WI38 (cell line): ENCODE results near the gene KCNJ4.

ENCODE experiments used
- H3K4me3 ChIP-seq: 2 replicates; pipeline ENCODE4 v1.5.1; 2011; ENCODE audit warnings: low read depth, mild to moderate bottlenecking, control low read depth, low read length
- TF ChIP-seq, protein P1 (sequence below): IDR thresholded peaks from 2 replicates; pipeline ENCODE4 v1.5.1; 2012; ENCODE audit warnings: low read depth, mild to moderate bottlenecking, control low read depth, low read length

Gene KCNJ4

DNA sequence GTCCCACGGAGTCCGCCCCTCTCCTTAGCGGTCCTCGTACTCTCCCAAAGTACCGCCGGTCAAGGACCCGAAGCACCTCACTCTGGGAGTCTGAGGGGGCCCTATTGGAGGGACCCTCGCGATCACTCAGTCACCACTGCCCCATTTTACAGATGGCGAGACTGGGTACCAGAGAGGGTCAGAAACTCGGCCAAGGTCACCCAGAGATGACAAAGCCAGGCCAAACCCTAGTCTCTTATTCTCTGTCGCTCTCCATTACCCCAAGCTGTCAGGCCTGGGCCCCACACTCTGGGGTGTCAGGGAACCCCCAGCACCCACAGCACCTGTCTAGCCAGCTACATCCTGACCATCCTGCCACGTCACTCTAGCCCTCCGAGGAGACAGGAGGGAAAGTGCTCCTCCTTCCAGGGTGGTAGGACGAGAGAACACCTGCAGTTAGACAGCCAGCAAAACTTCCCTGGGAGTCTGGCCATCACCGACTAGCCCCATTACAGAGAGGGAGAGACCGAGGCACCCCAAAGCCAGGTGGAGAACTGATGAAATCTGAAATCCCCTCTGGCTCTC, 1.4 kb upstream of the KCNJ4 start:
- TF ChIP-seq, protein P1, sequence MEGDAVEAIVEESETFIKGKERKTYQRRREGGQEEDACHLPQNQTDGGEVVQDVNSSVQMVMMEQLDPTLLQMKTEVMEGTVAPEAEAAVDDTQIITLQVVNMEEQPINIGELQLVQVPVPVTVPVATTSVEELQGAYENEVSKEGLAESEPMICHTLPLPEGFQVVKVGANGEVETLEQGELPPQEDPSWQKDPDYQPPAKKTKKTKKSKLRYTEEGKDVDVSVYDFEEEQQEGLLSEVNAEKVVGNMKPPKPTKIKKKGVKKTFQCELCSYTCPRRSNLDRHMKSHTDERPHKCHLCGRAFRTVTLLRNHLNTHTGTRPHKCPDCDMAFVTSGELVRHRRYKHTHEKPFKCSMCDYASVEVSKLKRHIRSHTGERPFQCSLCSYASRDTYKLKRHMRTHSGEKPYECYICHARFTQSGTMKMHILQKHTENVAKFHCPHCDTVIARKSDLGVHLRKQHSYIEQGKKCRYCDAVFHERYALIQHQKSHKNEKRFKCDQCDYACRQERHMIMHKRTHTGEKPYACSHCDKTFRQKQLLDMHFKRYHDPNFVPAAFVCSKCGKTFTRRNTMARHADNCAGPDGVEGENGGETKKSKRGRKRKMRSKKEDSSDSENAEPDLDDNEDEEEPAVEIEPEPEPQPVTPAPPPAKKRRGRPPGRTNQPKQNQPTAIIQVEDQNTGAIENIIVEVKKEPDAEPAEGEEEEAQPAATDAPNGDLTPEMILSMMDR, result no peak
- H3K4me3 ChIP-seq, result no peak overlapping the region

DNA sequence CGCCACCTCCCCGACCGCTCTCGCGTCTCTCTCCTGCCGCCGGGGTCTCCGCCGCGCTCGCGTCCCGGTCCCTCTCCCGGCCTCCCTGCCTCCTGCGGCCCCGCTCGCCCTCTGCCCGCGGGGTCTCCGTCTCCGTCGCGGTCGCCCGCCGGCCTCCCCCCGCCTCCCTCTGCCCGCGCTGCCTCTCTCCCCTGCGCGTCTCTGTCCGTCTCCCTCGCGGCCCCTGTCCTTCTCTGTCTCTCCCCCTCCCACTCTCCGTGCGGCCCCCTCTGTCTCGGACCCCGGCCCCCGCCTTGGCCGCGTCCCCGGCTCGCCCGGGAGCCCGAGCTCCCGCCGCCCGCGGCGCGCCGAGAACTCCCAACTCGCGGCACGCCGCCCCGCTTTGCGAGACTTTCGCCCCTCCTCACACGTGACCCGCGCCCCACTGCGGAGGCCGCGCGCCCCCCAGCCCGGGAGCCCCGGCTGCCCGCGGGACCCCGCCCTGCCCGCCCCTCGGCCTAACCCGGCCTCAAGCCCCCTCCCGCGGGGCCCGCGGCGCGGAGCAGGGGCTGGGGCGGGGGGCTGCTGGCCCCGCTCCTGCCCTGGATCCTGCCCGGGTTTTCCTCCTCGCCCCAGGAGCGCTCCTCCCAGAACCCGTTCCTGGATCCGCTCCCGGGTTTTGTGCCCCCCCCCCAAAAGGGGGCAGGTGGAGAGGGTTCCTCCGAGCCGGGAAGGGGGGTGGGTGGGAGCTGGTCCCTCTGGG, 702 bp upstream of the KCNJ4 start:
- TF ChIP-seq, protein P1, result no peak
- no peak overlapping the region; the same call in 1 of the 2 replicates for H3K4me3 ChIP-seq

DNA sequence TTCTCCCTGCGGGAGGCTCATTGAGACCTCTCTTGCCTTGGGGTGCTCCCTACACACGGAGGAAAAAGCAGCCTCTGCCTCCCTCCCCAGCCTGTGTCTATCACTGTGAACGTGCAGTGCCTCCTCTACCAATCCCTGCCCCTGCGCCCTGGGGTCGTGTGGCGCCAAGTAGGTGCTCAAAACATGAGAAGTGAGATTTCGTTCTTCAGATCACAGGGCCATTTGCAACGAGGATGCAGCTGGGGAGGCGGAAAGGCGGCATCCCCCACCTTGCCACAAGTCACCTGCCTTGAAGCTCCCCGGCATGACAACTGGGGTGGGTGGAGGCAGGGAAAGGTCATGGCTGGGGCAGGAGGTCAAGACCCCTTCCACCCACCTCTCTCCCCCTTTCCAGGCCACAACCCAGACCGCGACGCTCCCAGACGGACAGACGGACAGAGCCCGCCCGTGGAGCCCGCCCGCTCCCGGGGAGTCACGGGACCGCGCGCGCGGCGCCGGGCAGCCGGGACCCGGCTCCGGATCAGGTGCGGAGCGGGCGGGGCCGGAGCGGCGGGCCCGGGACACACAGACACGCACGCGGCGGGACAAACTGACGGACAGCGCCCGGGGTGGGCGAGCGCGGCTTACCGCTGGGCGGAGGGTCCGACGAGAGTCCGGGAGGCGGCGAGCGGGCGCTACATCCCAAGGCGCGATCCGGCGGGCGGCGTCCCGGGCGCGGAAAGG, 485 bp downstream of the KCNJ4 start:
- H3K4me3 ChIP-seq, result no peak overlapping the region
- TF ChIP-seq, protein P1, result no peak

DNA sequence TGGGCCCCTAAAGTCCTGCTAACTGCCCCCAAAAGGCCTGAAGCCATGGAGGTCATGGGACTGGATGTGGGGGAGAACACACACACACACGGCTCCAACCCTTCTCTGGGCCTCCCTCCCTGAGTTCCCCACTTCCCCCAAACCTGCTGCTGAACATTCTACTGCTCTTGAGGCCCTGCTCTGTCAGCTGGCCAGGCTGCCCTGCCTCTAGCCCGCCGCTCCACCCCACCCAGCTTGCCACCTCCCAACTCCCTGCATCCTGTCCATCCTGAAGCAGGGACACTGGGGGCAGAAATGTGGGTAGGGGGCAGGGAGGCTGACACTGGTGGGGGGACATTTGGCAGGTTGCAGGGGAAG, 1.0 kb downstream of the KCNJ4 start:
- TF ChIP-seq, protein P1, result no peak
- no peak overlapping the region for H3K4me3 ChIP-seq

DNA sequence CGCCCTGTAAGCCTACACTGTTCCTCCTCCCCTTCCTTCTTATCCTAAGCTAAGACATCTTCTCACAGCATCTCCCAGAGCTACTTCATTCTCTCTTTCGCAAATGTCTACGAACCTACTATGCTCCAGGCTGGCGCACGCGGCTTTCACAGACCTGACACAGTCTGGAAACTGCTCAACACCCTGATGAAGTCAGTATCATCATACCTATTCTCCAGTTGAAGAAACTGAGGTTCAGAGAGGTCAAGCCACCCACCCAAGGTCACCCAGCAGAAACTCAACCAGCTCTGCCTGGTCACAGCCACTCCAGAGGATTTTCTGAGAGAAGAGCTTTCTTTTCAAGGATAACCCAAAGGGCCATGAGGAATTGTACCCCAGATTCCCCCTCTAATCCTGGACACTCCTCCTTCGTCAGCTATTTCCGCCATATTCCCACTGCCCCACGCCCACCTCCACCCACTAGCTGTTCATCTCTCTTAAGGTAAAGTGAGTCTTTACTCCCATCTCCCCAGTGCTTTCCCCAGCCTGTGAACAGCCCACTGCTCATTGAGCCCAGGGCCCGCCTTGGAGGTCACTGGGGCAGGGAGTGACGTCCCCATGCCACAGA, 1.8 kb downstream of the KCNJ4 start:
- no peak overlapping the region for H3K4me3 ChIP-seq
- TF ChIP-seq, protein P1, result no peak

DNA sequence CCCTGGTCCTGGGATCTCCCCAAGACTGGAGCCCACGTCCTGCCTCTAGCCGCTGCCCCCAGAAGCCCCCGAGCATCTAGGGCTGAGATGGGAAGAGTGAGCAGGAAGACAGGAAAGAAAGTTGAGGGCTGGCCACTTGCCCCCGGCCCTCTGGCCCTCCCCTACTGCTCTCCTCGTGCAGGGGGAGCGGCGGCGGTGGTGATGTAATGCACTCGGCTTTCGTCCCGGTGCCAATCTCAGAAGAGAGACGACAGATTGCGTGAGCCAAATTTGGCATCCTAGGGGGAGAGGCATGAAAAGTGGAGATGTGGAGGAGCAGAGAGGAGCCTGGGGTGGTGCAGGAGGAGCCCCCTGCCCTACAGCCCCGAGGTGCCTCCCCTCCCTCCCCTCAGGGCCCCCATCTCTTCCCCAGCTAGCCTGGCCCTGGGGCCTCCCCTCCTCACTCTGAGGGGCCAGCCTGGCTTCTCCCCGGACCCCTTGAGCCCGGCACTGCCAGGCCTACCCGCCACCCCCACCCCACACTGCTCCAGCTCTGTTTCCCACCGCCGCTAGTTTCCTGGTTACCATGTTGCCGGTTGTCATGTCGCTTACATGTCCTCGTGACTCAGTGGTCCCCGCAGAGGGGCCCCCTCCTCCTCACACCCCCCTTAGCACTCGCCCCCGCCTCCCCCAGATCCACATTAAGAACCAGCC, 2.5 kb downstream of the KCNJ4 start:
- TF ChIP-seq, protein P1, result no peak

More for the DNA sequence above, 2.5 kb downstream of the KCNJ4 start:
- no peak overlapping the region for H3K4me3 ChIP-seq
